GM19193 (cell line): ENCODE results near the gene DOK1.

ENCODE experiments used
- POLR2A ChIP-seq: IDR thresholded peaks from 4 replicates; pipeline ENCODE4 v1.6.1; 2011; ENCODE audit not compliant: insufficient read depth, insufficient read length; ENCODE audit errors: extremely low read depth

DOK1 gene

DNA sequence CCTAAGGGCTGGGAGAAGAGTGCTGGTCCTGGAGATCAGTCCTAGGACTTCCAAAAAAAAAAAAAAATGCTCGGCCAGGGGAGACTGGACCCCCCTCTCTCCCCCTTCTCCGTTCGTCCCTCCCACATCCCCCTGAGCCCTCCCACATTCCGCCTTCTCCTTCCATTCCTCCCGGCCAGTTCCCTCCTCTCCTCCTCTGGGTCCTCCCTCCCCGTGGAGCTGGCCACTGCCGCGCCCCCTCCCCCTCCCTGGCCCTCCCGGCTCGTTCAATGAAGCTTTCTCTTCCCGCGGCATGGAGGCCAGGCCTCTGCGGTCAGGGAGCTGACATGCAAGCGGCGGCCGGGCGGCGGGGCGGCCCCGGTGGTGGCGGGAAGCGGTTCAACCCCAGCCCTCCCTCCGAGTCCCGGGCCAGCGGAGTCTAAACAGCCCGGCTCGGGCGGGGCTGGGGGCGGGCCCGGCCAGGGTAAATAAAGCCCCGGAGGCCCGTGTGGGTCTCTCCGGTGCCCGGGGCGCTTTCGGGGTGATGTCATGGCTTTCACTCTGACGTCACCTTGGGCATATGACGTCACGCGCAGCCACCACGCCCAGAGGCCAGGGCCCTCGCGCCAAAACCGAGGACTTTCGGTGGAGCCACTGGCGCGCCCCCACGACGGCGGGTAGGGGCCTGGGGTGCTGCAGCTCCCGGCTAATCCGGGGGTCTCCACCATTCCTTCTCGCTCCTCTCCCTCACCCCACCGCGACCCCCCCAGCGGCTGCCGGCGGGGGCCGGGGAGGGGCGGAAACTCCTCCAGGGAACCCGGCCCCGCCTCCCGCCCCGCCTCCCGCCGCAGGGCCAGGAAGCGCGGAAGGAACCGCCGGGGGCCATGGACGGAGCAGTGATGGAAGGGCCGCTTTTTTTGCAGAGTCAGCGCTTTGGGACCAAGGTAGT is at the start of gene DOK1, which contains the start of gene LOXL3:
DOK1 (plus strand) TSS at position 829 of the 928 bp plus-strand sequence; CDS start at position 864, 35 bp downstream.
LOXL3 (minus strand) TSS at position 51 of the 928 bp plus-strand sequence. CDS start 1,308 bp downstream, outside the sequence.
- no peak for TF ChIP-seq POLR2A

DNA sequence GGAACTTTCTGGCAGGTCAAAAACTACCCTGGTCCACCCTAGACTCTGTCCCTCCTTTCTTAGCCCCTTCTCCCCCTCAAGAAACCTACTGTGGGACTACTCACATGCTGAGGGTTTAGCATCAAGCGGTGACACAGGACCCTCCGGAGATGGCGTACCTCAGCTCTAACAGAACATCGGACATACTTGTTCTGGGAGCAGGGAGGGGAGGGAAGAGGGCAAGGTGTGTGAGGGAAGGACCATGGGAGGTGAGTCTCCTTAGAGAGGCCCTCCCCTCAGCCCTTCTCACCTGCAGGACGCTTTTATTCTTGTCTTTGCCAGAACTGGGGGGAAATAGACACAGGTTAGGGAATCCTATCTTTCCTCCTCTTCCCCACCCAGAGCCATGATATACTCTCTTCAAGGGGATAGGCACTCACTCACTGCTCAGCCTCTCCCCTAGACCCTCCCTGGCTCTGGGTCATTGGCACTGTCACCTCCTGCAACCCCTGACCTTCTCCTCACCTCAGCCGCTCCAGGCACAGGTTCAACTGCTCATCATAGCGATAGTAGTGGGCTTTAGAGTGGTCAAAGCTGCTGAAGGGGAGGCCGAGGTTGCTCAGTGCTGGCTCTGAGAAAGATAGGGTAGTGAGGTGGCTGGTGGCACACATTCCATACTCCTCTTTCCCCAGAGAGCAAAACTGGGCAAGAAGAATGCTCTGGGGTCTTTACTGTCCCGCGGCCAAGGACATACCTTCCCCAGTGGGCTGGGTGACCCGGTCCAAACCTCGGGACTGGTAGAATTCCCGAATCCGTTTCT is 48.9 kb upstream of the DOK1 start:
- TF ChIP-seq POLR2A, result no peak

DNA sequence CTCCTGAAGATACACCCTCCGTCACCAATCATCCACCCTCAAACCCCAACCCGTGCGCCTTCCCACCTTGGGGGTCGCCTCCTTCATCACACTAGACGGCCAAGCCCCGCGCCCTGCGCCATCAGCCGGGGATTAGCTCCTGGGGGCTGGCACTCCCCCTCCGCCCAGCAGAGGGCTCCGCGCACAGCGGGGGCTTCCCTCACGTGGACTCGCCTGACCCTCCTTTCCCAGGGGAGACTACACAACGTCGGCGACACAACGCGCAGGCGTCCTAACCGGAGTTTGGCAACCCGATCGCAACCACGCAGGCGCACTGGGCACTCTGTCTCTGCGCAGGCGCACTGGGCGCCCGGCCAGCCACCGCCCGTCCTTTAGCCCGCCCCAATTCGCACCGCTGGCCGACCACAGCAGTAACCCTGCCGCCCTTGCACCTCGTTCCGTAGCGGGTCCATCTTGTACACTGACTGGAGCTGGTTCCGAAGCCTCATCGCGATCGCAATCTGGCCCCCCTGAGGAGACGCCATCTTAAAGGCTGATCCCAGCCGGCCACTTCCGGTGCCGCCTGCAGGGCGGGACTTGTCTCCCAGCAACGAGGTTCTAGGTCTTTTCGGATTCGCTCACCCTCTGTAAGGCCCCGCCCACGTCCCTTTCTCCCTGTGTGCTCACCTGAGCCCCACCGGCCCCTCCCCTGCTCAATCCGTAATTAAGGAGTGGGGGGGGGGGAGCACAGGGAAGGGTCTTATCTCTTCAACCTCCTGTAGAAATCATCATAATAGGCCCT is 47.2 kb upstream of the DOK1 start, which contains the start of gene PCGF1:
PCGF1 (minus strand) TSS at position 551 of the 781 bp plus-strand sequence; CDS start at position 524, 27 bp downstream.
- peak; percentile 90 for TF ChIP-seq POLR2A

DNA sequence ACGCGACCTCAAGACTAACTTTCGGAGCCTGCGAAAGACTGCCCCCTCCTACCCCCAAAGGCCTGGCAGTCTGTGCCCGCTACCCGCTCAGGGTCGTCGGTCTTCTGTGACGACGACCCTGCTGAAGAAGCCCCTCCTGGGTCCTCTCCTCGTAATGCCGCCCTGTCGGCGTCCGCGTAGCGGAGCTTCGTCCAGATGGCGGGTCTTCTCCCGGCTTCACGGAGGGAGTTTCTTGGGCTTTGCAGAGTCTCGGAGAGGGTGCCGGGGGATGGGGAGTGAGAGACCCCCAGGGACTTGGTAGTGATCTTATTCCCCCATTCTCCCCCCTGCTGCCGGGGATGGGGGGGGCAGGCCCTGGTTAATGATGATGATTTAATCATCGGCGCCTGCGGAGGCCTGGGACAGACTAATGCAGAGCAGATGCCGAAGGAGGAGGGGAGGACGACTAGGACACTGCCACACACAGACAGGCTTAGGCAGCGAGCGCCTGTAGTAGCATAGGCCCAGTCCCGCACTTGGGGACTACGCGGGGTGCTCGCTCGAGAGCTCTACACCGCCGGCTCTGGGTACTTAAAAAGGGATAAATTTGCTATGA is 46.5 kb upstream of the DOK1 start:
- no peak for TF ChIP-seq POLR2A

DNA sequence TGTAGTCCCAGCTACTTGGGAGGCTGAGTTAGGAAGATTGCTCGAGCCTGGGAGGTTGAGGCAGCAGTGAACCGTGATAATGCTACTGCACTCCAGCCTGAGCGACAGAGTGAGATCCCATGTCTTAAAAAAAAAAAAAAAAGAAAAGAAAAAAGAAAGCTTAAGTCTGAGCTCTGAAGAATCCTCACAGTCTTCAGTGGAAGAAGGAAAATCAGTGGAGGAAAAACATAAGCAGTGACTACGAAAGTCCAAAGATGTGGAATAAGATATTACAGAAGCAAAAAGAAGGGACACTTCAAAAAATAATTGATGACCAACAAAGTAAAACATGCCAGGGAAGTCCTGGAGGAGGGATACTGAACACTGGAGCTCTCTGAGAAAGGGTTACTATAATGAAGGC is 44.2 kb upstream of the DOK1 start:
- TF ChIP-seq POLR2A, result no peak

DNA sequence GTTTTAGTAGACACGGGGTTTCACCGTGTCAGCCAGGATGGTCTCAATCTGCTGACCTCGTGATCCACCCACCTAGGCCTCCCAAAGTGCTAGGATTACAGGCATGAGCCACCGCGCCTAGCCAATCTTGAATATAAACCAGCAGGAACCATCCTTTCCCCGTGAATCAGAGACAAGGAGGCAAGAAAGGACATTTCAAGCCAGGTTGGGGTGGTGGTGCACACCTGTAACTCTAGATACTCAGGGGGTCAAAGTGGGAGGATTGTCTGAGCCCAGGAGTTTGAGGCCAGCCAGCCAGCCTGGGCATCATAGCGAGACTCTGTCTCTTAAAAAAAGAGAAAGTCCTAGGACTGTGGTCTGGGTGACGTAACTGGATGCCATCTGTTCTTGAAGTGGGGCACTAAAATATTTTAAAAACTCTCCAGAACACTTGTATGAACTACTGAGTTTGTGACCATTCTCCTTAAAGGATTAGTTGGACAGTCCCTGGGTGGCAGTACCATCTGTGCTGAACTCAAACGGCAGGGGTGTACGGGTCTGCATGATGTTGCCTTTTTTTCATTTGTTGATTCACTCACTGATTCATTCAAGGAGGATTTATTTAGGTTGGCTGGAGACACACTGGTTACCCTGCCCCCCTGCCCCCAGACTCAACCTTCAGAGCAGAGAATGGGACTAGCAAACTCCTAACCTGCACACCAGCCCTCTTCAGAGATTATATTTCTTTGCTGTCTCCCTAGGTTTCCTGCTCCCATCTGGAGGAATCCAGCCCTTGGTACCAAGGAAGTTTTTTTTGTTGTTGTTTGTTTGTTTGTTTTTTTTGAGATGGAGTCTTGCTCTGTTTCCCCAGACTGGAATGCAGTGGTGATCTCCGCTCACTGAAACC is 43.2 kb upstream of the DOK1 start:
- TF ChIP-seq POLR2A, result no peak

DNA sequence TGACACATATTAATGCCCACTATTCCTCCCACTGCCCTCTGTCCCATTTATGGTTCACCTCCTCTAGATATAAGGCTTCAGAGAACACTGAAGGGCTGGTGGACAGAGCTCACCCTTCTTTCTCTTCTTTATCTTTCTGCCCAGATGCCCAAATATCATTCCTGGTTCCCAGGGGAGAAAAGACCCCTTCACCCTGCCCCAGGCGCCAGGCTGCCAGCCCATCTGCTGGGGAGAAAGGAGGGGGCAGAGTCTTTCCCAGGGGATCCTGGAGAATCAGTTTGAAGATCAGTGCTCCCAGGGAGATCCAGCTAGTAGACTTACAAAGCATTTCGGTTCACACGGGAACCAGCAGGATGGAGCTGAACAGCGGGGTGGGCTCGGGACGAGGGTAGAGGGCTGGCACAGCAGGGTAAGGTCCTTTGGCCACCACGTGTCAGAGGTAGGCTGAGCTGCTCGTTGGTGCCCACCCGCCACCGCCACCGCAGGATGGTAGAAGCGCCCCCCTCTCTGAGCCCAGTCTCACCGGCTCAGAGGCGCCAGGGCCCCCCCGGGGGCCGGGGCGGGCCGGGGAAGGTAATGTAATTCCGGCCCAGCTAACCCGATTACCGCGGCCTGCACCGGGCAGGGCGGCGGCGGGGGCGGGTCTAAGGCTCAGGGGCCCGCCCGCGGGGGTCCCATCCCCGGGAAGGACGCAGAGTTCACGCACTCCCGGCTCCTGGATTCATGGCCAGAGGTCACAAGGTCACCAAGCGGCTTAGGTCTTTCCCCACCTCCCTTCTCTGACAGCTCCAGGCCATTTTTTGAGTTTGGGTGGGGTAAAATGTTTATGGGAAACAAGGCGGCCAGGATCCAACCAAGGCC is 41.5 kb upstream of the DOK1 start:
- no peak for TF ChIP-seq POLR2A

DNA sequence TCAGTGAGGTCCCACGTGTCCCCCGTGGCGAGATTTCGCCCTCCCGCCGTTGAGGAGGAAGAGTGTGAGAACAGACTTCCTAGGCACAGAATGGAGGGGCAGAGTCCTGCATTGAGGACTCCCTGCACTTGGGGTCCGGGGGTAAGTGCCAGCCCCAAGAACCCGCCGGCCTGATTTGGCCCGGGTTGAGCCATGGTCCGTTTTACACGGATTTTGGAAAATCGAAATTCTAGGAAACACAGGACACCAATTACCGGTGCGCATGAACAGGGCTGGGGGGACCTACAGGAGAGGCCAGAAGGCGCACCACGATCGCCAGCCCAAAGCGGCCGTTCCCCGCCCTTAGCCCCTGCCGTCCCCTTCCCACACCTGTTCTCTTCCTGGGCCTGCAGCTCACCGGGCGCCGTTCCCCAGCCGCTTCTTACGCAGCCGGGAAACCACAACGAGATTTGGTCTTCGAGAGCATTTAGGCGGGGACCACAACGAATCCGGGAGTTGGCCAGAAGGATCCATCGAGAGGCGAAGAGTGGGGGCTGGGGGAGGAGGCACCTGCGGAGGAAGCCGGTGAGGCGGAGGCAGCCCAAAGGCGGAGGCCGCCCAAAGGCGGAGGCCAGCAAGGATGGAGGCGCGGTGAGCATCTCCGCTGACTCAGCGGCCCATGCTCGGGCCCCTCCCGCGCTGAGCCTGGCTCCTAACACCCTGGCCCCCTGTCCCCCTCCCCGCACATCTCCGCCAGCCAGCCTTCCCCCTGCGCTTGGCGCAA is 40.7 kb upstream of the DOK1 start:
- no peak for TF ChIP-seq POLR2A

DNA sequence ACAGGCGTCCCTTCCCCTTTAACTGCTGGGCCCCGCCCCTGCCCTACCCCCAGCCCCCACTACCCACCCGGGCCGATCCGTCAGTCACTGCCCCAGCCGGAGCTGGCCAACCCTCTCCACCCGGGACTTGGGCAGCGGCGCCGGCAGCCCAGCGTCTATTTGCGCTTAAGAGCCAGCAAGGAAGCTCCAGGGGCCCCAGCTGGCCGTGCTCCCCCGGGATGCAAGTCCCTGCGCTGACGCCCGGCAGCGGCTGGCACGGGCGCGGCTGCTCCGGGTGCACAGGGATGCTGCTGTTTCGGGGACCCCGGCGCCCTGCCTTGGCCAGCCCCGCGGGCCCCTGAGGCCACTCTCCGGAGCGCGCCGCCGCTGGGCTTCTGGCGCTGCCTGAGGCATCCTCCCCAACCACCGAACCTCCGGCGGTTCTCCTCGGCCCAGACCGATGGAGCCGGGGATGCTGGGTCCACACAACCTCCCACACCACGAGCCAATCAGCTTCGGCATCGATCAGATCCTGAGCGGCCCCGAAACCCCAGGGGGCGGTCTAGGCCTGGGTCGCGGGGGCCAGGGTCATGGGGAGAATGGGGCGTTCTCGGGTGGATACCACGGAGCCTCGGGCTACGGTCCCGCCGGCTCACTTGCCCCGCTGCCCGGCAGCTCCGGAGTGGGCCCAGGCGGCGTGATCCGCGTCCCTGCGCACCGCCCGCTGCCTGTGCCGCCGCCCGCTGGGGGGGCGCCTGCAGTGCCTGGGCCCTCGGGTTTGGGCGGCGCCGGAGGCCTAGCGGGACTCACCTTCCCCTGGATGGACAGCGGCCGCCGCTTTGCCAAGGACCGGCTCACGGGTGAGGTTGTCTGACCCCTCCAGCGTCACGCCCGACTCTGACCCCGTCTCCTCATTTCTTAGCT is 39.9 kb upstream of the DOK1 start, which contains the start of gene TLX2:
TLX2 (plus strand) TSS at position 83 of the 903 bp plus-strand sequence; CDS start at position 440, 357 bp downstream.
- no peak for TF ChIP-seq POLR2A

DNA sequence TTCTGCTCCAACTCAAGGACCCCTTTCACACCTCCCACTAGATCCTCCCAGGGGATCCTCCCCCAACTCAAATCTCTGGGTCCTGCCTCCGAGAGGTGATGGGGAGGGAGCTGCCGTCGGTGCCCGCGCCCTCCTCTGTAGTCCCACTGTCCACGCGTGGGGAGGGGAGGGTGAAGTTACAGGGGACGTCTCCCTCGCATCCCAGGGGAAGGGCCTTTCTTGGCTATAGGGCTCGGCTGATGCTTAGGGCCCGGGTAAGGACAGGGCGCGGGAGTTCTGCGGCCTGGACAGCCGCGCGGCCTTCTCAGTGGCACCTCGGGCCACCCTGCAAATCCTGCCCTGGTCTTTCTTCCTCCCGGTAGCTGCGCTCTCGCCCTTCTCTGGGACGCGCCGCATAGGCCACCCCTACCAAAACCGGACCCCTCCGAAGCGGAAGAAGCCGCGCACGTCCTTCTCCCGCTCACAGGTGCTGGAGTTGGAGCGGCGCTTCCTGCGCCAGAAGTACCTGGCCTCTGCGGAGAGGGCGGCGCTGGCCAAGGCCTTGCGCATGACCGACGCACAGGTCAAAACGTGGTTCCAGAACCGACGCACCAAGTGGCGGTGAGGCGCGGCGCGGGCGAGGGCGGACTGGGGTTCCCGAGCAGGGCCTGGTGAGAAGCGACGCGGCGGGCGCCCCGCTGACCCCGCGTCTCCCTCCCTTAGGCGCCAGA is 39.1 kb upstream of the DOK1 start:
- no peak for TF ChIP-seq POLR2A
